ENCODE measurements around the gene IQCF2.

DNA sequence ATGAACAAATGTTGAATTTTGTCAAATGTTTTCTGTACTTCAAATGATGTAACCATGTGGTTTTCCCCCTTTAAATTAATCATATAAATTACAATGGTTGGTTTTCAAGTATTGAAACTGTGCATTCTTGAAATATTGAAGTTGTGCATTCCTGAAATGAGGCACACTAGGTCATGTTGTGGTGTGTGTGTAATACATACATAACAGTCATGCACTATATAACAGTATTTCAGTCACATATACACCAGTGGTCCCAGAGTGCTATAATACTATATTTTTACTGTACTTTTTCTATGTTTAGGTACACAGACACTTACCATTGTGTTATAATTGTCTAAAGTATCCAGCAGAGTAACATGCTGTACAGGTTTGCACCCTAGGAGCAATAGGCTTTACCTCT lies 25.0 kb downstream of the IQCF2 start:
- TF ChIP-seq EP300 (conservative IDR thresholded peaks at IDR 0.05; ENCODE audit: poor library complexity, severe bottlenecking) = no peak
- TF ChIP-seq, protein P1, sequence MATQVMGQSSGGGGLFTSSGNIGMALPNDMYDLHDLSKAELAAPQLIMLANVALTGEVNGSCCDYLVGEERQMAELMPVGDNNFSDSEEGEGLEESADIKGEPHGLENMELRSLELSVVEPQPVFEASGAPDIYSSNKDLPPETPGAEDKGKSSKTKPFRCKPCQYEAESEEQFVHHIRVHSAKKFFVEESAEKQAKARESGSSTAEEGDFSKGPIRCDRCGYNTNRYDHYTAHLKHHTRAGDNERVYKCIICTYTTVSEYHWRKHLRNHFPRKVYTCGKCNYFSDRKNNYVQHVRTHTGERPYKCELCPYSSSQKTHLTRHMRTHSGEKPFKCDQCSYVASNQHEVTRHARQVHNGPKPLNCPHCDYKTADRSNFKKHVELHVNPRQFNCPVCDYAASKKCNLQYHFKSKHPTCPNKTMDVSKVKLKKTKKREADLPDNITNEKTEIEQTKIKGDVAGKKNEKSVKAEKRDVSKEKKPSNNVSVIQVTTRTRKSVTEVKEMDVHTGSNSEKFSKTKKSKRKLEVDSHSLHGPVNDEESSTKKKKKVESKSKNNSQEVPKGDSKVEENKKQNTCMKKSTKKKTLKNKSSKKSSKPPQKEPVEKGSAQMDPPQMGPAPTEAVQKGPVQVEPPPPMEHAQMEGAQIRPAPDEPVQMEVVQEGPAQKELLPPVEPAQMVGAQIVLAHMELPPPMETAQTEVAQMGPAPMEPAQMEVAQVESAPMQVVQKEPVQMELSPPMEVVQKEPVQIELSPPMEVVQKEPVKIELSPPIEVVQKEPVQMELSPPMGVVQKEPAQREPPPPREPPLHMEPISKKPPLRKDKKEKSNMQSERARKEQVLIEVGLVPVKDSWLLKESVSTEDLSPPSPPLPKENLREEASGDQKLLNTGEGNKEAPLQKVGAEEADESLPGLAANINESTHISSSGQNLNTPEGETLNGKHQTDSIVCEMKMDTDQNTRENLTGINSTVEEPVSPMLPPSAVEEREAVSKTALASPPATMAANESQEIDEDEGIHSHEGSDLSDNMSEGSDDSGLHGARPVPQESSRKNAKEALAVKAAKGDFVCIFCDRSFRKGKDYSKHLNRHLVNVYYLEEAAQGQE (IDR thresholded peaks at IDR 0.05; ENCODE audit: borderline replicate concordance) = no peak
- TF ChIP-seq TAF1 (IDR thresholded peaks at IDR 0.05; ENCODE audit: low read depth) = no peak
- TF ChIP-seq RAD21 (conservative IDR thresholded peaks at IDR 0.05) = no peak
- TF ChIP-seq, protein P2, sequence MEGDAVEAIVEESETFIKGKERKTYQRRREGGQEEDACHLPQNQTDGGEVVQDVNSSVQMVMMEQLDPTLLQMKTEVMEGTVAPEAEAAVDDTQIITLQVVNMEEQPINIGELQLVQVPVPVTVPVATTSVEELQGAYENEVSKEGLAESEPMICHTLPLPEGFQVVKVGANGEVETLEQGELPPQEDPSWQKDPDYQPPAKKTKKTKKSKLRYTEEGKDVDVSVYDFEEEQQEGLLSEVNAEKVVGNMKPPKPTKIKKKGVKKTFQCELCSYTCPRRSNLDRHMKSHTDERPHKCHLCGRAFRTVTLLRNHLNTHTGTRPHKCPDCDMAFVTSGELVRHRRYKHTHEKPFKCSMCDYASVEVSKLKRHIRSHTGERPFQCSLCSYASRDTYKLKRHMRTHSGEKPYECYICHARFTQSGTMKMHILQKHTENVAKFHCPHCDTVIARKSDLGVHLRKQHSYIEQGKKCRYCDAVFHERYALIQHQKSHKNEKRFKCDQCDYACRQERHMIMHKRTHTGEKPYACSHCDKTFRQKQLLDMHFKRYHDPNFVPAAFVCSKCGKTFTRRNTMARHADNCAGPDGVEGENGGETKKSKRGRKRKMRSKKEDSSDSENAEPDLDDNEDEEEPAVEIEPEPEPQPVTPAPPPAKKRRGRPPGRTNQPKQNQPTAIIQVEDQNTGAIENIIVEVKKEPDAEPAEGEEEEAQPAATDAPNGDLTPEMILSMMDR (IDR thresholded peaks at IDR 0.05; ENCODE audit: poor library complexity, severe bottlenecking) = no peak
